ENCODE results near the gene SH3D19.
"Not testable (repeated sequence)": the region's sequence is repeated elsewhere in the genome, so short reads cannot be mapped to it uniquely, and the experiment has no call there.

Gene SH3D19

GRCh38 chr4:151248519-151248918, 76.9 kb downstream of the SH3D19 start:
- no peak for TF ChIP-seq CTCF (IDR thresholded peaks at IDR 0.05; ENCODE audit: insufficient read depth, low read depth, low read length, missing control alignments)
- no peak overlapping the region for H3K4me3 ChIP-seq (ENCODE audit: low read length)
- DNase-seq (ENCODE audit: low read depth) = no peak

GRCh38 chr4:151247395-151247794, 78.0 kb downstream of the SH3D19 start:
- no peak for DNase-seq (ENCODE audit: low read depth)
- H3K4me3 ChIP-seq (ENCODE audit: low read length) = no peak overlapping the region
- TF ChIP-seq CTCF (IDR thresholded peaks at IDR 0.05; ENCODE audit: insufficient read depth, low read depth, low read length, missing control alignments) = no peak

GRCh38 chr4:151246742-151247141, 78.7 kb downstream of the SH3D19 start:
- TF ChIP-seq CTCF (IDR thresholded peaks at IDR 0.05; ENCODE audit: insufficient read depth, low read depth, low read length, missing control alignments) = no peak
- H3K4me3 ChIP-seq (ENCODE audit: low read length) = no peak overlapping the region
- DNase-seq (ENCODE audit: low read depth) = no peak

- TF ChIP-seq CTCF (IDR thresholded peaks at IDR 0.05; ENCODE audit: insufficient read depth, low read depth, low read length, missing control alignments) = no peak
- DNase-seq (ENCODE audit: low read depth) = no peak
- H3K4me3 ChIP-seq (ENCODE audit: low read length) = no peak overlapping the region
Observed at GRCh38 chr4:151242305-151242704, 83.1 kb downstream of the SH3D19 start.

- DNase-seq (ENCODE audit: low read depth) = no peak
- TF ChIP-seq CTCF (IDR thresholded peaks at IDR 0.05; ENCODE audit: insufficient read depth, low read depth, low read length, missing control alignments) = no peak
- no peak overlapping the region for H3K4me3 ChIP-seq (ENCODE audit: low read length)
Observed at GRCh38 chr4:151239608-151240007, 85.8 kb downstream of the SH3D19 start.

- H3K4me3 ChIP-seq (ENCODE audit: low read length) = no peak overlapping the region
- no peak for DNase-seq (ENCODE audit: low read depth)
- TF ChIP-seq CTCF (IDR thresholded peaks at IDR 0.05; ENCODE audit: insufficient read depth, low read depth, low read length, missing control alignments) = no peak
Observed at GRCh38 chr4:151238477-151238876, 86.9 kb downstream of the SH3D19 start.

- DNase-seq (ENCODE audit: low read depth) = no peak
- no peak for TF ChIP-seq CTCF (IDR thresholded peaks at IDR 0.05; ENCODE audit: insufficient read depth, low read depth, low read length, missing control alignments)
Observed at GRCh38 chr4:151236036-151236435, 89.4 kb downstream of the SH3D19 start.

GRCh38 chr4:151235373-151235772, 90.0 kb downstream of the SH3D19 start:
- not testable (repeated sequence) for DNase-seq (ENCODE audit: low read depth); H3K4me3 ChIP-seq (ENCODE audit: low read length)

More at GRCh38 chr4:151236036-151236435, 89.4 kb downstream of the SH3D19 start:
- H3K4me3 ChIP-seq (ENCODE audit: low read length) = no peak overlapping the region
